GM12892 (cell line): ENCODE results near the gene NDUFB6.

ENCODE experiments used
- POLR2A ChIP-seq: IDR thresholded peaks from 2 replicates; pipeline ENCODE4 v1.6.1; 2011; ENCODE audit warnings: low read depth, low read length, control low read depth
- TAF1 ChIP-seq: IDR thresholded peaks from 2 replicates; pipeline ENCODE4 v1.6.1; 2011; ENCODE audit warnings: low read depth, mild to moderate bottlenecking, control low read depth, low read length, borderline replicate concordance

DNA sequence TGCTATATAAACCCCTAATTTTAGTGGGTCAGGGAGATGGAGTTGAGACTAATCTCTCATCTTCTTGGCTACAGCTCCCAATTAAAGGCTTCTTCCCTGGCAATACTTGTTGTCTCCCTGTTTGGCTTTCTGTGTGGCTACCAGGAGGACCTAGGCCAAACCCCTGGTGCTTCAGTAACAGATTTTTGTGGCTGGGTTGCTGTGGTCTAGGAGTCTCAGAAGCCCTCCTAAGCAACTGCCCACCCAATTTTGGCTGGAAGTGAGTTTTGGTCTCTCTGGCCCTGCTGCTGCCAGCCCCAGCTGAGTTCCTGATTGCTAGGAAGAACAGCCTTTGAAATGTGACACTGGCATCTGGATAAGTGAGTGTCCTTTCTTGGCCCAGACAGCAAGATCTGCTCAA is 56.7 kb downstream of the NDUFB6 start:
- TF ChIP-seq TAF1 (no peak), POLR2A (no peak)
